OCI-LY1 (cell line): ENCODE measurements around the gene MYADML2.

ENCODE experiments used
- H2AFZ ChIP-seq: fragments of 200-600 bp; sonication (generic), shearing (Covaris generic); 2 replicates; pipeline ENCODE4 v1.6.0; 2014; ENCODE audit warnings: antibody characterized with exemption, mild to moderate bottlenecking, low read length
- H3F3A ChIP-seq: fragments of 200-600 bp; sonication (generic), shearing (Covaris generic); 2 replicates; pipeline ENCODE4 v1.6.0; 2014; ENCODE audit warnings: mild to moderate bottlenecking, antibody characterized with exemption, low read length, moderate library complexity; ENCODE audit not compliant: insufficient read depth
- H3K27ac ChIP-seq: fragments of 200-600 bp; sonication (generic); 2 replicates; pipeline ENCODE4 v1.5.1; 2014; ENCODE audit warnings: low read length, mixed run types, mild to moderate bottlenecking, low read depth; ENCODE audit not compliant: poor library complexity, severe bottlenecking
- H3K27me3 ChIP-seq: fragments of 200-600 bp; sonication (generic); 2 replicates; pipeline ENCODE4 v1.6.0; 2014; ENCODE audit warnings: antibody characterized with exemption, mild to moderate bottlenecking, low read length, moderate library complexity; ENCODE audit not compliant: insufficient read depth
- H3K36me3 ChIP-seq: fragments of 200-600 bp; sonication (generic); 2 replicates; pipeline ENCODE4 v1.6.1; 2014; ENCODE audit warnings: mild to moderate bottlenecking, antibody characterized with exemption, low read length, moderate library complexity, mixed read lengths; ENCODE audit not compliant: insufficient read depth
- H3K4me1 ChIP-seq: fragments of 200-600 bp; sonication (generic); 2 replicates; pipeline ENCODE4 v1.5.1; 2014; ENCODE audit warnings: mild to moderate bottlenecking, low read length, moderate library complexity; ENCODE audit not compliant: insufficient read depth, severe bottlenecking
- H3K4me2 ChIP-seq: fragments of 200-600 bp; sonication (generic), shearing (Covaris generic); 2 replicates; pipeline ENCODE4 v1.6.1; 2014; ENCODE audit warnings: low read length
- H3K4me3 ChIP-seq: fragments of 200-600 bp; sonication (generic); 2 replicates; pipeline ENCODE4 v1.5.1; 2014; ENCODE audit warnings: low read length, low read depth, mild to moderate bottlenecking, mixed read lengths; ENCODE audit not compliant: poor library complexity, severe bottlenecking
- H3K79me2 ChIP-seq: fragments of 200-600 bp; shearing (Covaris generic); 2 replicates; pipeline ENCODE4 v1.6.1; 2016; ENCODE audit warnings: mixed run types, low read length, mixed read lengths; ENCODE audit not compliant: insufficient read depth
- H3K9ac ChIP-seq: fragments of 200-600 bp; sonication (generic), shearing (Covaris generic); 2 replicates; pipeline ENCODE4 v1.6.1; 2014; ENCODE audit warnings: mild to moderate bottlenecking, low read length, mixed read lengths
- H3K9me2 ChIP-seq: fragments of 200-600 bp; sonication (generic), shearing (Covaris generic); 2 replicates; pipeline ENCODE4 v1.6.1; 2014; ENCODE audit warnings: low read depth, mild to moderate bottlenecking, low read length, mixed read lengths
- H3K9me3 ChIP-seq: fragments of 200-600 bp; shearing (Covaris generic); 2 replicates; pipeline ENCODE4 v1.6.1; 2014; ENCODE audit warnings: low read length, mixed read lengths
- H4K20me1 ChIP-seq: fragments of 200-600 bp; sonication (generic), shearing (Covaris generic); 2 replicates; pipeline ENCODE4 v1.6.0; 2016; ENCODE audit warnings: mild to moderate bottlenecking, low read length; ENCODE audit not compliant: insufficient read depth
- CTCF ChIP-seq: fragments of 200-600 bp; sonication (generic), shearing (Covaris generic); IDR thresholded peaks from 2 replicates; pipeline ENCODE4 v1.5.1; 2017; ENCODE audit warnings: mild to moderate bottlenecking, antibody characterized with exemption, low read length, moderate library complexity, mixed read lengths
- EZH2 ChIP-seq: fragments of 200-600 bp; sonication (generic), shearing (Covaris generic); IDR thresholded peaks from 2 replicates; pipeline ENCODE4 v1.8.0; 2017; ENCODE audit warnings: borderline replicate concordance, mixed run types, mild to moderate bottlenecking, antibody characterized with exemption, low read length, moderate library complexity, mixed read lengths

The MYADML2 gene

GRCh38 chr17:81976332-81977210, 29.5 kb upstream of the MYADML2 start:
- Histone ChIP-seq H4K20me1 (no peaks in the 10 kb centered on the region), H3K79me2 (no peaks in the 10 kb centered on the region), H3K9me2 (no peaks in the 10 kb centered on the region), H3K4me1 (peaks cover 17% of the 10 kb centered on the region), H3K9ac (peak overlapping the region; percentile 93), H3K27me3 (no peaks in the 10 kb centered on the region; the same call in 1 of the 2 replicates), H3F3A (no peaks in the 10 kb centered on the region), H3K36me3 (peaks cover 8% of the 10 kb centered on the region; the same call in 1 of the 2 replicates), H3K27ac (no peak overlapping the region), H3K4me2 (peak overlapping the region; percentile 71), H3K4me3 (peak overlapping the region; percentile 97), H3K9me3 (no peaks in the 10 kb centered on the region; the same call in 1 of the 2 replicates), H2AFZ (no peak overlapping the region)
- TF ChIP-seq CTCF (no peak), EZH2 (no peak)

- no peaks in the 10 kb centered on the region for H4K20me1 ChIP-seq
- H3K4me1 ChIP-seq: peaks cover 13% of the 10 kb centered on the region
- no peak overlapping the region for H3K4me3 ChIP-seq
- no peak overlapping the region for H2AFZ ChIP-seq
- TF ChIP-seq CTCF: no peak
- TF ChIP-seq EZH2: no peak
- H3K36me3 ChIP-seq: no peaks in the 10 kb centered on the region
- H3K9me2 ChIP-seq: no peaks in the 10 kb centered on the region
- no peaks in the 10 kb centered on the region for H3F3A ChIP-seq
- no peaks in the 10 kb centered on the region; the same call in 1 of the 2 replicates for H3K27me3 ChIP-seq
- no peak overlapping the region for H3K27ac ChIP-seq
- no peak overlapping the region for H3K4me2 ChIP-seq
- no peak overlapping the region for H3K9ac ChIP-seq
- H3K9me3 ChIP-seq: no peaks in the 10 kb centered on the region; the same call in 1 of the 2 replicates
- no peaks in the 10 kb centered on the region for H3K79me2 ChIP-seq
These were observed 26.4 kb upstream of the MYADML2 start for GRCh38 chr17:81973432-81973831.

GRCh38 chr17:81968850-81969812, 22.1 kb upstream of the MYADML2 start:
- Histone ChIP-seq H3K27ac (no peak overlapping the region), H4K20me1 (no peaks in the 10 kb centered on the region), H3K36me3 (no peaks in the 10 kb centered on the region), H3F3A (no peaks in the 10 kb centered on the region), H2AFZ (no peak overlapping the region), H3K4me3 (no peak overlapping the region), H3K9me2 (no peaks in the 10 kb centered on the region), H3K9ac (no peak overlapping the region), H3K4me2 (no peak overlapping the region), H3K9me3 (no peaks in the 10 kb centered on the region; the same call in 1 of the 2 replicates), H3K79me2 (no peaks in the 10 kb centered on the region), H3K27me3 (peaks cover 6% of the 10 kb centered on the region; the same call in 1 of the 2 replicates), H3K4me1 (peaks cover 18% of the 10 kb centered on the region)
- no peak for TF ChIP-seq CTCF
- no peak for TF ChIP-seq EZH2
